Measurements from ENCODE around the gene SNX25.

Gene SNX25

DNA sequence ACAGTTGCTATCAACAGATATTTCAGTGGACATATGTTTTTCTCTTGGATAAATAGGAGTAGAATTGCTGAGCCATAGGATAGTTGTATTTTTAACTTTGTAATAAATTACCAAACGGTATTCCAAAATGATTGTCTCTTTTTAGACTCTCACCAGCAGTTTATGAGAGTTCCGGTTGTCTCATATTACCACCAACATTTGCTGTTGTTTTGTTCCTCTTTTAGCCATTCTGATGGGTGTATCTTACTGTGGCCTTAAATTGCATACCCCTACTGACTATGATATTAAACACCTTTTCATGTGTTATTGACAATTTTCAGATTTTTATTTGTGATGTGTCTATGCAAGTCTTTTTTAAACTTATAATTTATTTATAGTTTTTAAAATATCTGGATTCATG, 39.7 kb downstream of the SNX25 start:
- CTCF ChIA-PET, result interaction anchor here (0.6 kb wide), 1 partner anchor 192 kb away, joined by 3 read pairs; no protein-coding TSS in a partner anchor
- no peaks in the 10 kb centered on the region; a peak in 1 of 3 replicates for H3K36me3 ChIP-seq (ENCODE audit: control insufficient read depth in 2 of 2, insufficient read depth in 1 of 2, low read length in 2 of 2)
- H3K27ac ChIP-seq (ENCODE audit: extremely low read depth, low read depth, low read length), result no peak overlapping the region

GRCh38 chr4:185254434-185254833, 45.0 kb downstream of the SNX25 start:
- TF ChIP-seq ZNF311 (tag by site-specific recombination; IDR thresholded peaks at IDR 0.05; ENCODE audit: borderline replicate concordance), result no peak
- TF ChIP-seq, protein P1, sequence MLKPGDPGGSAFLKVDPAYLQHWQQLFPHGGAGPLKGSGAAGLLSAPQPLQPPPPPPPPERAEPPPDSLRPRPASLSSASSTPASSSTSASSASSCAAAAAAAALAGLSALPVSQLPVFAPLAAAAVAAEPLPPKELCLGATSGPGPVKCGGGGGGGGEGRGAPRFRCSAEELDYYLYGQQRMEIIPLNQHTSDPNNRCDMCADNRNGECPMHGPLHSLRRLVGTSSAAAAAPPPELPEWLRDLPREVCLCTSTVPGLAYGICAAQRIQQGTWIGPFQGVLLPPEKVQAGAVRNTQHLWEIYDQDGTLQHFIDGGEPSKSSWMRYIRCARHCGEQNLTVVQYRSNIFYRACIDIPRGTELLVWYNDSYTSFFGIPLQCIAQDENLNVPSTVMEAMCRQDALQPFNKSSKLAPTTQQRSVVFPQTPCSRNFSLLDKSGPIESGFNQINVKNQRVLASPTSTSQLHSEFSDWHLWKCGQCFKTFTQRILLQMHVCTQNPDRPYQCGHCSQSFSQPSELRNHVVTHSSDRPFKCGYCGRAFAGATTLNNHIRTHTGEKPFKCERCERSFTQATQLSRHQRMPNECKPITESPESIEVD (tag by site-specific recombination; IDR thresholded peaks at IDR 0.05), result 0 out of 2 replicates have a peak, but pooled peaks have one; percentile 17
- Histone ChIP-seq H3K27ac (ENCODE audit: extremely low read depth, low read depth, low read length) (no peak overlapping the region), H3K36me3 (ENCODE audit: control insufficient read depth in 2 of 2, insufficient read depth in 1 of 2, low read length in 2 of 2) (peaks cover 0 to 4% of the 10 kb centered on the region in 2 experiments; a peak in 1 of 3 replicates), H3K4me3 (ENCODE audit: low read depth, low read length) (no peak overlapping the region), H3K4me1 (ENCODE audit: control insufficient read depth, insufficient read depth, low read length) (peaks cover 21% of the 10 kb centered on the region), H3K9me3 (ENCODE audit: control insufficient read depth, insufficient read depth, low read depth, low read length) (no peaks in the 10 kb centered on the region)
- POLR2A ChIA-PET, result interaction anchor here (1.3 kb wide), 1 partner anchor 53 kb away, joined by 3 read pairs; no protein-coding TSS in a partner anchor
- CTCF ChIA-PET, result no interaction called here

More for the DNA sequence above, 39.7 kb downstream of the SNX25 start:
- Histone ChIP-seq H3K4me1 (ENCODE audit: control insufficient read depth, insufficient read depth, low read length) (peaks cover 14% of the 10 kb centered on the region), H3K4me3 (ENCODE audit: low read depth, low read length) (no peak overlapping the region), H3K9me3 (ENCODE audit: control insufficient read depth, insufficient read depth, low read depth, low read length) (no peaks in the 10 kb centered on the region)
- TF ChIP-seq ZFP3 (tag by site-specific recombination; IDR thresholded peaks at IDR 0.05; ENCODE audit: low read depth), result no peak
- POLR2A ChIA-PET, result no interaction called here

- ChIA-PET POLR2A (interaction anchor here (0.6 kb wide), 1 partner anchor 29 kb away, joined by 3 read pairs; no protein-coding TSS in a partner anchor), CTCF (interaction anchor here (1.0 kb wide), 1 partner anchor 9 kb away, joined by 3 read pairs; no protein-coding TSS in a partner anchor)
- no peak overlapping the region for H3K27ac ChIP-seq (ENCODE audit: extremely low read depth, low read depth, low read length)
- TF ChIP-seq SETDB1 (IDR thresholded peaks at IDR 0.05; ENCODE audit: insufficient read length, low read length) (no peak), SP7 (tag by site-specific recombination; IDR thresholded peaks at IDR 0.05) (no peak), ZNF157 (tag by site-specific recombination; IDR thresholded peaks at IDR 0.05) (no peak), BCL11A (tag by site-specific recombination; IDR thresholded peaks at IDR 0.05; ENCODE audit: low read depth) (no peak), ZNF585B (tag by site-specific recombination; IDR thresholded peaks at IDR 0.05) (no peak), HOXD13 (CRISPR knock-in tag; IDR thresholded peaks at IDR 0.05; ENCODE audit: borderline replicate concordance) (no peak), ZNF514 (tag by site-specific recombination; IDR thresholded peaks at IDR 0.05) (no peak), ZNF394 (tag by site-specific recombination; IDR thresholded peaks at IDR 0.05; ENCODE audit: borderline replicate concordance) (no peak), WT1 (tag by site-specific recombination; IDR thresholded peaks at IDR 0.05) (no peak), ZBTB20 (tag by site-specific recombination; IDR thresholded peaks at IDR 0.05) (no peak), ZNF704 (tag by site-specific recombination; IDR thresholded peaks at IDR 0.05) (no peak), ZBTB17 (tag by site-specific recombination; IDR thresholded peaks at IDR 0.05) (no peak), ZNF473 (tag by site-specific recombination; IDR thresholded peaks at IDR 0.05) (no peak), ZNF416 (tag by site-specific recombination; IDR thresholded peaks at IDR 0.05) (no peak)
- TF ChIP-seq, protein P2, sequence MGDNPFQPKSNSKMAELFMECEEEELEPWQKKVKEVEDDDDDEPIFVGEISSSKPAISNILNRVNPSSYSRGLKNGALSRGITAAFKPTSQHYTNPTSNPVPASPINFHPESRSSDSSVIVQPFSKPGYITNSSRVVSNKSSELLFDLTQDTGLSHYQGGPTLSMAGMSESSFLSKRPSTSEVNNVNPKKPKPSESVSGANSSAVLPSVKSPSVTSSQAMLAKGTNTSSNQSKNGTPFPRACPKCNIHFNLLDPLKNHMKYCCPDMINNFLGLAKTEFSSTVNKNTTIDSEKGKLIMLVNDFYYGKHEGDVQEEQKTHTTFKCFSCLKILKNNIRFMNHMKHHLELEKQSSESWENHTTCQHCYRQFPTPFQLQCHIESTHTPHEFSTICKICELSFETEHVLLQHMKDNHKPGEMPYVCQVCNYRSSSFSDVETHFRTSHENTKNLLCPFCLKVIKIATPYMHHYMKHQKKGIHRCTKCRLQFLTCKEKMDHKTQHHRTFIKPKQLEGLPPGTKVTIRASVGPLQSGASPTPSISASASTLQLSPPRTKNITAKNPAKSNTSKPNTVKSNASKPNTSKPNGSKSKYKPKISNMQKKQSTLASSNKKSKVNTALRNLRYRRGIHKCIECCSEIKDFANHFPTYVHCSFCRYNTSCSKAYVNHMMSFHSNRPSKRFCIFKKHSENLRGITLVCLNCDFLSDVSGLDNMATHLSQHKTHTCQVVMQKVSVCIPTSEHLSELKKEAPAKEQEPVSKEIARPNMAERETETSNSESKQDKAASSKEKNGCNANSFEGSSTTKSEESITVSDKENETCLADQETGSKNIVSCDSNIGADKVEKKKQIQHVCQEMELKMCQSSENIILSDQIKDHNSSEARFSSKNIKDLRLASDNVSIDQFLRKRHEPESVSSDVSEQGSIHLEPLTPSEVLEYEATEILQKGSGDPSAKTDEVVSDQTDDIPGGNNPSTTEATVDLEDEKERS (tag by site-specific recombination; IDR thresholded peaks at IDR 0.05), result no peak
- H3K4me1 ChIP-seq (ENCODE audit: control insufficient read depth, insufficient read depth, low read length), result peaks cover 17% of the 10 kb centered on the region
- no peak overlapping the region for H3K4me3 ChIP-seq (ENCODE audit: low read depth, low read length)
- H3K36me3 ChIP-seq (ENCODE audit: control insufficient read depth in 2 of 2, insufficient read depth in 1 of 2, low read length in 2 of 2), result peaks cover 0 to 10% of the 10 kb centered on the region in 2 experiments; a peak in 1 of 3 replicates
- H3K9me3 ChIP-seq (ENCODE audit: control insufficient read depth, insufficient read depth, low read depth, low read length), result no peaks in the 10 kb centered on the region
Measured at GRCh38 chr4:185255868-185256267, 46.5 kb downstream of the SNX25 start.
